IPS-18a (cell line): ENCODE measurements around the gene NAGS.

Experiments
- H3K27ac ChIP-seq: one replicate; pipeline ENCODE4 v1.5.1; 2013; ENCODE audit warnings: low read length
- H3K27me3 ChIP-seq: one replicate; pipeline ENCODE4 v1.6.1; 2013; ENCODE audit warnings: mild to moderate bottlenecking, low read length; ENCODE audit not compliant: control insufficient read depth, insufficient read depth
- H3K36me3 ChIP-seq: one replicate; pipeline ENCODE4 v1.6.1; 2013; ENCODE audit warnings: low read depth, low read length; ENCODE audit not compliant: control insufficient read depth
- H3K4me1 ChIP-seq: one replicate; pipeline ENCODE4 v1.6.1; 2013; ENCODE audit warnings: low read depth, low read length; ENCODE audit not compliant: control insufficient read depth
- H3K4me3 ChIP-seq: one replicate; pipeline ENCODE4 v1.5.1; 2013; ENCODE audit warnings: low read length
- H3K9ac ChIP-seq: one replicate; pipeline ENCODE4 v1.6.1; 2013; ENCODE audit warnings: mild to moderate bottlenecking, low read length, moderate library complexity
- H3K9me3 ChIP-seq: one replicate; pipeline ENCODE4 v1.6.1; 2013; ENCODE audit warnings: low read depth, low read length; ENCODE audit not compliant: control insufficient read depth

NAGS gene

GRCh38 chr17:44049294-44050060, 45.1 kb downstream of the NAGS start:
- H3K9me3 ChIP-seq: no peaks in the 10 kb centered on the region
- peaks cover 1% of the 10 kb centered on the region for H3K4me1 ChIP-seq
- peaks cover 65% of the 10 kb centered on the region for H3K36me3 ChIP-seq
- no peaks in the 10 kb centered on the region for H3K27me3 ChIP-seq
- no peak overlapping the region for H3K4me3 ChIP-seq
- no peak overlapping the region for H3K27ac ChIP-seq
- H3K9ac ChIP-seq: no peak overlapping the region

DNA sequence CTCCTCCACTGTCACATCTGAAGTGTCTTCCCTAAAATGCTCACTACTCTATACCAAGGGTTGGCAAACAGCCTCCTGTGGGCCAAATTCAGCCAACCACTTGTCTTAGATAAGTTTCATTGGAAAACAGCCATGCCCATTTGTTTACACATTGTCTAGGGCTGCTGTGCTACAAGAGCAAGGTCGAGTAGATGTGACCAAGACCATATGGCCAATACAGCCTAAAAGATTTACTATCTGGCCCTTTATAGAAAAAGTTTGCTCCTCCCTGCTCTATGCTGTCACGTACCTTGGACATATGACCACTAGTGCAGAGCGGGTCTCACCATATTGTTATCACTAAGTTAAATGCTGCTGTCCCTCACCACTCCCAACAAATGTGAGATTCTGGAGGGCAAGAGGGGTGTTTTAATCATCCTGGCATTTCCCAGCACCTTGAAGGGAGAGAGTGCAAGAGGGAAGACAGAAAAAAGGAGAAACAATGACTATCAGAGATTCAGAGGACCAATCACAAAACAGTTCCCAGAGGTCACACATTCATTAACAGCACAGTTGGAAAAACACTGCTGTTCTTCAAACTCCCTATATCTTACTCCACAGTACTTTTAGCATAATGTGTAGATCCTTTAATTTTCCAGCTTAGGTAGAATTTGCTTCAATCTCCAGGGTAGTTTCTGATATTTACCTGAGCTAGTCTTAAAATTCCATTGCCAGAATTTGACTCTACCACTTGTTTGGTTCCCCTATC, 48.9 kb downstream of the NAGS start:
- Histone ChIP-seq H3K4me1 (no peaks in the 10 kb centered on the region), H3K27me3 (no peaks in the 10 kb centered on the region), H3K4me3 (no peak overlapping the region), H3K9me3 (no peaks in the 10 kb centered on the region), H3K27ac (no peak overlapping the region), H3K9ac (no peak overlapping the region), H3K36me3 (peaks cover 63% of the 10 kb centered on the region)
